Activated naive CD8-positive, alpha-beta T cell treated with anti-CD3 and anti-CD28 coated beads, Interleukin-2, amount 50 U/mL, for 16 hours (primary cell): ENCODE results near the gene CTSD.

ENCODE experiments used
- DNase-seq: peaks from one replicate; pipeline ENCODE4 v3.0.0-alpha.2; 2020; ENCODE audit warnings: low read depth, low spot score

Gene CTSD

DNA sequence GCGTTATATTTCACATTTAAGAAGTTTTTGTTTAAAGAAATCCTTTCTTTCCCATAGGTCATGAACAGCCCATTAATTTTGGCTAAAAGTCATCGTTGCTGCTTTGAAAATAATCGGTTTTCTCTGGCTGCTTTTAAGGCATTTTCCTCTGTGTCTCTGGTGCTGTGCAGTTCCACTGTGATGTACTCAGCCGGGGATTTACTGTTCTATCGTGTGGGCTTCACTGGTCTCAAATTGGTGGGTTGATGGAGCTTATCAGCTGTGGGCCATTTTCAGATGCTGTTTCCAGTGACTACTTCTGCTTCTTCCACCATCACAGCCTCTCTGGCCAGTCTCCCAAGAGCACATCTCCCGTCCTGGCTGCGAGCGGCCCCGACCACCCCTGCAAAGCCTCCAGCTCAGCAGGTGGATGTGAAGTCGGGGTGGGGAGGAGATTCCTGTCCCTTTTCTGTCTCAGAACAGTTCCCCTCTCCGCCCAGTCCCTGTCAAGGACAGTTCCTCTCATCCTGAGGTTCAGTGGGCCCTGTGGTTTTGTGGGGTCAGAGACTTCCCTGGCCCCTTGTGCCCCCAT lies 33.6 kb downstream of the CTSD start:
- DNase-seq = no peak

DNA sequence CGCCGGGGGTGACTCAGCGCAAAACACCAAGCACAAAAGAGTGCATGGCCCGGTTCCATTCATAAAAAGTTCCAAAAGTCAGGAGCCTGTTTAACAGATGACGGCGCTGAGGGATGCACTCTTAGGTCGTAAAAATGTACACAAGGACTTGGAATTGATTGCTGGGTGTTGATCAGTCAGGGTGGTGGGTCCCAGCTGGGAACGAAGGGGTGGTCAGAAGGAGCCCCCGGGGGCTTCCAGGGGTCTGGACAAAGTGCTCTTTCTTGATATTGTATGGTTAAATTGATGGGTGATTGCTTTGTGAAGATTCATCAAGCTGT lies 34.1 kb downstream of the CTSD start:
- DNase-seq = no peak

DNA sequence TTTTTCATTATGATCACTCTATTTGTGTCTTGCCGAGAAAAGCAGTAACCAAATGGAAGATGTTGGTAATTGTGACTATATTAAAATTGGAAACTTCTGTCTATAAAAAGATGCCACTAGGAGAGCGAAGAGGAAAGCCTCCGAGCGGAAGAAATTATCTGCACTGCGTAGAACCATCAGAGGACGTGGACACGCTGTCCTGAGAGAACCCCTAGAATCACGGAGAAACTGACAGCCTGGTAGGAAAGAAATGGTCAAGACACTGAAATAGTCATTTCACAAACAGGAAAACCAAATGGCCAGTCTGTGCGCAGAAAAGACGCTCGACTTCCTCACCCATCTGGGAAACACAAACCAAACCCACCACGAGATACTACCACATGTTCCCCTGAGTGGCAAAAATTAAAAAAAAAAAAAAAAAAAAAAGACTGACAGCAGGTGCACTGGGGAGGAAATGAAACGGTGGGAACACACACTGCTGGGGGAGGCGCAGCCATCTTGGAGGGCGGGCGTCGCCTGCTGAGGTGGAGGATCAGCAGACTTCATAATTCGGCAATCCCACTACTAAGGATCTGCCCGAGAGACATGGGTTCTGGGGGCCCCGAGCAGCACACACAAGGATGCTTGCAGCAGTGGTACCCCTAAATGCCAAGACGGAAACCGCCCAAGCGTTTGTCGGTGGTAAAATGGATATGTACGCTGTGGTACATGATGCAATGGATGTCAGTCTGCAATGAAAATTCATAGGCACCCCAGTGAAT lies 34.6 kb downstream of the CTSD start:
- no peak for DNase-seq

DNA sequence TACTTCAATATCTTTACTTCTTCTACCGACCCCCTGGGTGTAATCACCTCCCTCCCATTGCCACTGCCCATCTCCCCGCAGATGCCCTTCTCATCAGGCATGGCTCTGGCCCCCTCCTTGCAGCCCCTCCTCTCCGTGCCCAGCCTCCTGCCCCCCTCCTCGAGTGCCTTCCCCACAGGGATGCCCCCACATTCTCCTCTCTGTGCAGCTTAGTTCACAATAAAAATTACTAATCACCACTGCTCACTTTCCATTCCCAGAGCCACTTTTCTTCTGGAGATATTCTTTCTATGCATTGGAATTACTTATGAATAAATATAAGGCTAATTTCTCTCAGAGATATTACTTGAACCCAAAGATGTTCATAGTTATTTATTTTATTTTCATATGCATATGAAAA lies 35.4 kb downstream of the CTSD start:
- no peak for DNase-seq

DNA sequence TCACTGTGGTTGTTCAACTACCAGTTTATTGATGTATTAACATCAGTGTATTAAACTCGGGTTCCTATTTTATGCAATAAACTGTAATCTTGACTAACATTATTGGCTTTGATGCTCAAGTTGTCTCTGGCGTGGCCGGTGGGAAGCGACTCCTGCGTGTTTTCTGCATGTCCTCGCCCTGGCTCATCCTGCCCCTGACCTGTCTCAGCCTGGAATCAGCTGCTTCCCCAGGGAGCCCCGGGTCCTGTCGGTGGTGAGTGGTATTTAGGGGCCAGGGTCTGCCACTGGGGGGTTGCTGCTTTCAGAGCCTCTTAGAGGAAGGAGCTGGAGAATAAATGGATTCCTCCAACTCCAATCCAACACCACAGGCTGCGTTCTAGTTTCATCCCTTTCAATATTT lies 35.9 kb downstream of the CTSD start:
- DNase-seq = no peak

DNA sequence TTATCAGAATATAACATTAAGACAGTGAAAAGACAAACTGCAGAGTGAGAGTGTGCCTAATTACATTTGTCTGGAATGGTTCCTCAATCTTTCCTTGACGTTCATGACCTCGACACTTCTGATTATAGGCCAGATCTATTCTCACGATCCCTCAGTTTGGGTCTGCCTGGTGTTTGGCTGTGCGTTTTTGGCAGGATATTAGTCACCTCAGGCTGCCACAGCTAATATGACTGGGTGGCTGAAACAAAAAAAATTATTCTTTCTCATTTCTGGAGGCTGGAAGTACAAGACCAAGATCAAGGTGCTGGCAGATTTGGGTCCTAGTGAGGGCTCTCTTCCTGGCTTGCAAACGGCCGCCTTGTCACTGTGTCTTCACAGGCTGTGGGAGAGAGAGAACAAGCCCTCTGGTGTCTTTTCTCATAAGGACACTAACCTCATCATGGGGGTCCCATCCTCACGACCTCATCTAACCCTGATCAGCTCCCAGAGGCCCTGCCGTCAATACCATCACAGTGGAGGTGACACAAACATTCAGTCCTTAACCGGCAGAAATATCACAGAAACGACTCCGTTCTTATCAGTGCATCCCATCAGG lies 36.5 kb downstream of the CTSD start:
- DNase-seq = no peak

DNA sequence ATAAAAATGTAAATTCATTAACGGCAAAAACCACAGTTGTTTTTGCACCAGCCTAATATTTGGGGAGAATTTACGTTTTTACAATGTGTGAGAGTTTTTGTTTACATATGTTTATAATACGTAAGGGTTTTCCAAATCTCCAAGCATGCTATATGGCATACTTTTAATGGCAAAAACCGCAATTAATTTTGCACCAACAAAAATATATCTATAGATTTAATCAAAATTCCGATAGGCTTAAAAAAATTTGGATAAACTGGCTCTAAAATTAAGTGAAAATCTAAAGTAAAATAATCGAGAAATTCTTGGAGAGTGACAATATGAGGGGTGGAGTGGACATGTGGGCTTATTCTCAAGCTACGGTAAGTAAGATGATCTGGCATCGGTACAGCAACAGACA lies 43.9 kb downstream of the CTSD start:
- DNase-seq = no peak

DNA sequence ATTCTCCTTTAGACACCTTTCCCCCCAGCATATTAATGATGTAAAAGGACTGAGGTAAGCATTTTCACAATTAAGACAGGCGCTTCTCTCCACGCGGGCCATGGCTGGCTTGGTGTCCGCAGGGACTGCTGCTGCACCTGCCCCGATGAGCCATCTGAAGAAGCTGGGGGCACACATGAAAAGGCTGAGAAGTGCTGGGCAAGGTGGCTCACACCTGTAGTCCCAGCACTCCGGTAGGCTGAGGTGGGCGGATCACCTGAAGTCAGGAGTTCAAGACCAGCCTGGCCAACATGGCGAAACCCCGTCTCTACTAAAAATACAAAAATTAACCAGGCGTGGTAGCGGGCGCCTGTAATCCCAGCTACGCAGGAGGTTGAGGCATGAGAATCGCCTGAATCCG lies 45.4 kb downstream of the CTSD start:
- no peak for DNase-seq

DNA sequence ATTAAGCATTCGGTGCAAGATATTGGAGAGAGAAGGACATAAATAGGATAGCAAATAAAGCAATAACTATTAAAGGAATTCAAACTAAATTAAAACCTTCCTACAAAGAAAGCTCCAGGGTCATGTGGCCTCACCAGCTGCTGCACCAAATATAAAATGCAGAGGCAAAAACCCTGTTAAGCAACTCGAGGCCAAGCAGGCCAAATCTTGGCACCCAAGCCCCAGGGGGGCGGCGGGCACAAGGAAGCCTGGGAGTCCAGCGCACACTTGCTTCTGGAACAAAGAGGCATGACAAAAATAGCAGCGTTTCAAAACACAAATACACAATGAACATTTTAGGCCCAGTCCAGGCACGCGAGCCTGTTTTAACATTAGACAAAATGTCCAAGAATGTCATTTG lies 46.0 kb downstream of the CTSD start:
- no peak for DNase-seq

DNA sequence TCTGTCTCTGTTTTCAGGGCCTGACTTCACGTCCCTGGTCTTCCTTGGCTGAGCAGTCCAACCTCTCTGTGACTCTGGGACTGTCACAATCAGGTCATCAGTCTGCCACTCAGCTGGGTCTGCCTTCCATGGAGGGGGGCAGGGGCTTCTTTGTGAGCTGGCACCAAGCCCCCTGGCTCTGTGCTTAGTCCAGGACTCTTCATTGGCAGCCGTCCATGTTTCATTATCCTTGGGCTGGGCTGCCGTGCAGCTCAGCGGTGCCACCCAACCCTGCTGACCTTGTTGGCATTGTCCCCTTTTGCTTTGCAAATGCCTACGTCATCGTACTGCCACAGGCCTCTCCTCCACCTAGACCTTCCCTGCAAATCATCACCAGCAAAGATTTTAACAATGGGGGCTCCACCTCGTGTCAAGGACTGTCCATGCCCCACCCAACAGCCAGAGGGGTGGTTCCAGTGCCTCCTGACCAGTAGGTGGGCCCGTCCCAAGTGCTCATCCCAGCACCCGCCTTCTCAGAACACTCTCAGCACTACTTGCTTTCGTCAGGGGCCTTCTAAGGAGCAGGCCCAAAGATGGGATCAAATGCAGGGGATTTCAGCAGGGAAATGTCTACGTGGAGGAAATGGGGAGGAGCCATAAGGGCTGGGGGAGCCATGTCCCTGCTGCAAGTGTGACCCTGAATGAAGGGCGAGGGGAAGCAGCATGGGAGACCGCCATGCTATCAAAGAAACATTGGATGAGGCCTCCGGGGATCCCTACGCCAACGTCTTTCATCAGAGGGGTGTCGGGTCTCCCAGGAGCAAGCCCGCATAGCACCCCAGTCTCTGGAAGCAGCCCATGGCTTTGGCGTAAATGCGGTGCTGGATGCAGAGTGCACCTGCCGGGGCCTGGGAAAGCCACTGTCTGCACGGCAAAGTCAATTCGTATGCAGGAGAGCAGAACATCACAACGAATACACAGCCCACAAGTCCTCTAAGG lies 48.5 kb downstream of the CTSD start:
- no peak for DNase-seq

DNA sequence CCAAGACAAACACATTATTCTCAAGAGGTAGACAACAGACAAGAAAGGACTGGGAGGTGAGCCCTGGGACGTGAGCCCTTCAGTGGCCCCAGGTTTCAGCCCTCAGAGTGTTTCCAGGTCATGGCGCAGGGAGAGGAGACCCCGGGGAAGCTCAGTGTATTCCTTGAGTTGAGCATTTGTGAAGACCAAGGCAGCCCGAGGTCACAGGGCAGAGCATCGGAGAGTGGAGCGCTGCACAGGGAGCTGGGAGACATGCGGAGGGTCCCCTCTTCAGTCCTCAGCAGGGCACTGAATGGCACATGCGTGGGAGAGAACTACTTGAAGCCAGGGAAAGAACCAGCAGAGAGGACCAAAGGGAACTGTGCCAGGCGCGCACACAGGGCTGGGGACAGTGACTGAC lies 55.0 kb downstream of the CTSD start:
- no peak for DNase-seq

DNA sequence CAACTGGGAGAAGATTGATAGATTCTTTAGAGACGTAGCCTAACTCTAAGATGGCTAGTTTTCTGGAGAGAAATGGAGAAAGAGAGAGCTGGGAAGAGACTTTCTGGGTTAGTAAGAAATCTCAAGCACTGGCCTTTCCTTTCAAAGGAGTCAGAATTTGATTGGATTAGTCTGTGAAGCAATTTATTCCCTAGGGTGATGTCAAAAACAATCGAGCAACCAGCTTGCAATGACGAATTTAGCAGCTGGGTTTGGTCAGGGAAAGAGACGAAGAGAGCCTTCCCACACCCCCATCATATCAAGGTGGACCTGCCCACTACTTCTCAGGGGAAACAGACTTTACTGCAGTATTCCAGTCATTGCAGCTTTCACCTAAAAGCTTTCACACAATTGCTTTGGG lies 56.0 kb downstream of the CTSD start:
- DNase-seq = no peak

DNA sequence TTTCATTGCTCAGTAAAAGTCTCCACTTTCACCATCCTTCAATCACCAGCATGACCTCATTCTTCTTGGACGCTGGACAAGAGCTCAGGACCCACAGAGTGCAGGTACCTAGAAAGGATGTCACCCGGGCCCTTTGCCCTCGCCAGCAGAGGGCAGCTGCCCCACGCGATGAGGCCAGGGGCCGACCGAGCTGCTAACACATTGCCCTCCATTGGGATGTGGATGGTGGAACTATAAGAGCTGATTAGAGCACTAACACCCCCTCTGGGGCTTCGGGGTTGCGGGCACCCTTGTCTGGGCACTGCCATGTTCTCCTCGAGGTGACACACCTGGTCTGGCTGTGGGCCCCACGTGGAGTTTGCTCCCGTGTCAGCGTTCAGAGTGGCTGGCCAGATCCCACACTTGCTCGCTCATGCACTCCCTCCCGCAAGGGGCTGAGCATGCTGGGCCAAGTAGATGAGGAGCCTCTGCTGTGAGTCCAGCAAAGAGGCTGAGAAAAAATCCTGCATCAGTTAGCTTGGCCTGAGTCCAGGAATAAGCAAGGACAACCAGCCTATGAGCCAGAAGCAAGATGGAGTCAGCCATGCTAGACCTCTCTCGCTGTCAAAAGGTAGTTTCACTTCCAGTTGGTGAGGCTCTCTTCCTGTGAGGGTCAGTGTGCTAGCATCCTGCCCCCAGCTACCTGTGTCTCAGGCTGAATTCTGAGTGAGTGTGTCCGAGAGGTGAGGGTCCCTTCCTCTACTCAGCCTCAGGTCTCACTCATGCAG lies 56.9 kb downstream of the CTSD start:
- no peak for DNase-seq

DNA sequence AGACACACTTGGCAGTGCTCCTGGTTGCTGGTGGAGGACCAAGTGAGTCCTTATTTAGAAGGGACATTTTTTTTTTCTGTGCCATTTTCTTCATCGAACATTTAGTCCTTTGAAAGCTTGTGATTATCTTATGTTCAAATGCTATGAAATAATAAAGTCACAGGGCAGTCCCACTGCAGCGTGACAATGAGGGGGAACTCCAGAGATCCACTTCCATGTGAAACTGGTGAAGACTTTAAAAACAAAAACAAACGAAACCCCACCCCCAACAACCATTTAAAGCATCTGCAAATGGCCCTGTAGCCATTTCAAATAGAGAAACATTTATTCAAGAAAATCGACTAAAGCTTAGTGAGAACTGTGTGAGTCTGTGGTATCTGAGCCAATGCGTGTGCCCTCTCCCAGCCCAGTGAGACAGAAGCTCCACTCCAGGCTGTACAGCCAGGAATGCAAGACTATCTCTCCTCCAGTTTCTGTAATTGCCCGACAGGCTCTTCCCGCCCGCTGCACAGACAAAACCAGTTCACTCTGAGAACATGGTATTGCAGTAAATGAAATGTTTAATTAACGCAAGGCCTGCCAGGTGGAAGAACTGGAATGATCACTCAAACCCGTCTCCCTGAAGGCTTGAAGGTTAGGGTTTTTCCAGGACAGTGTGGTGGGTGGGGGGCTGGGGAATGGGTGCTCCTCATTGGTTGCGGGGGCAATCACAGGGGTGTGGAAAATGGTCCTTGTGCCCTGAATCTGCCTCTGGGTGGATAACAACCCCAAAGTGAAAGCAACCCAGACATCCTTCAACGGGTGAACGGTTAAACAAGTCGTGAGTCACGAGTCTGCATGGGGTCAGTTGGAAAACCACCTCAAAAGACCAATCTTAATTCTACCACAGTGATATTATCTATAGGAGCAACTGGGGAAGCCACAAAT lies 58.3 kb downstream of the CTSD start:
- no peak for DNase-seq

DNA sequence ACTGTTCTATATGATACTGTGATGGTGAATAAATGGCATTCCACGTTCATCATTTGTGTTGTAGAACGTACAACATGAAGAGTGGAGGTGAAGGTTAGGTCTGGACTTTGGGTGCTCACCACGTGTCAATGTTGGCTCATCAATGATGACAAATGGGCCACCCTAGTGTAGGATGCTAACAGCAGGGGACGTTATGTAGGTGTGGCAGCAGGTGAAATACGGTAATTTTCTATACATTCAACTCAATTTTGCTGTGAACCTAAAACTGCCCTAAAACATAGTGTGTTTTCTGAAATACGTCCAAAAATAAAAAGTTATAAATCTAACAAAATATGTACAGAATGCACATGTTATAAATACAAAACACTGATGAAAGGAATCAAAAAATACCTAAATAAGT lies 60.6 kb downstream of the CTSD start:
- no peak for DNase-seq
